Gastrocnemius medialis (tissue), 4 donors: ENCODE measurements around the gene BNC2.

Experiments
- POLR2A ChIP-seq, 2 donors: fragments of 450-650 bp; IDR thresholded peaks; one replicate each; pipeline ENCODE4 v1.6.1; 2017; ENCODE audit warnings: antibody characterized with exemption in 2 of 2, mild to moderate bottlenecking in 2 of 2, moderate library complexity in 2 of 2
- TF ChIP-seq, protein P1 (sequence below), 5 experiments: fragments of 450-650 bp in 3 of 5; fragments of 200-600 bp in 2 of 5; sonication (generic) in 2 of 5; IDR thresholded peaks in 4 of 5; conservative IDR thresholded peaks in 1 of 5; 1 replicate in 4 of 5; 2 replicates in 1 of 5; pipeline ENCODE4 v1.5.1; 2016 to 2019; ENCODE audit warnings: antibody characterized with exemption in 5 of 5, mild to moderate bottlenecking in 3 of 5, moderate library complexity in 3 of 5

DNA sequence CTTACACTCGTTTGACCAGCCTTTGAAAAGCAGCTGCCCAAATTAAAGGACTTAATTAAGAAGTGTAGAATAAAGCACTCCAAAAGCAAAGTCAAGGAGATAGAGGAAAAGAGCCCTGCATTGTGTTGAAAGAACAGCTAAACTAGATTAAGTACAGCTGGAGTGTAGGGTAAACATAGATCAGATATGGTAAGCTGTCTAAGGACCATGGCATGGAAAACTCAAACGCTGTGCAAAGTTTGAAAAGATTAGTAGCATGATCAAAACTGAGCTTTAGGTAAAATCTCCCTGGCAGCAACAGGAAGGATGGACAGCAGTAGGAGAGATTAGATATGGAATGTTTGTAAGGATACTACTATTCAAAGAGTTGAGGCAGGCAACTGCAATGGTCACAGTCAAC is 55.4 kb downstream of the BNC2 start:
- no peak for TF ChIP-seq POLR2A (IDR thresholded peaks at IDR 0.05)
- TF ChIP-seq, protein P1, sequence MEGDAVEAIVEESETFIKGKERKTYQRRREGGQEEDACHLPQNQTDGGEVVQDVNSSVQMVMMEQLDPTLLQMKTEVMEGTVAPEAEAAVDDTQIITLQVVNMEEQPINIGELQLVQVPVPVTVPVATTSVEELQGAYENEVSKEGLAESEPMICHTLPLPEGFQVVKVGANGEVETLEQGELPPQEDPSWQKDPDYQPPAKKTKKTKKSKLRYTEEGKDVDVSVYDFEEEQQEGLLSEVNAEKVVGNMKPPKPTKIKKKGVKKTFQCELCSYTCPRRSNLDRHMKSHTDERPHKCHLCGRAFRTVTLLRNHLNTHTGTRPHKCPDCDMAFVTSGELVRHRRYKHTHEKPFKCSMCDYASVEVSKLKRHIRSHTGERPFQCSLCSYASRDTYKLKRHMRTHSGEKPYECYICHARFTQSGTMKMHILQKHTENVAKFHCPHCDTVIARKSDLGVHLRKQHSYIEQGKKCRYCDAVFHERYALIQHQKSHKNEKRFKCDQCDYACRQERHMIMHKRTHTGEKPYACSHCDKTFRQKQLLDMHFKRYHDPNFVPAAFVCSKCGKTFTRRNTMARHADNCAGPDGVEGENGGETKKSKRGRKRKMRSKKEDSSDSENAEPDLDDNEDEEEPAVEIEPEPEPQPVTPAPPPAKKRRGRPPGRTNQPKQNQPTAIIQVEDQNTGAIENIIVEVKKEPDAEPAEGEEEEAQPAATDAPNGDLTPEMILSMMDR (IDR thresholded peaks at IDR 0.05 in 4 of 5, conservative IDR thresholded peaks at IDR 0.05 in 1 of 5), result no peak
